GM23338 (cell line): ENCODE results near the gene PLEKHM2. TPM values are rescaled to one million over a fixed set of nuclear protein-coding genes. Genes with fewer than 3 reads are reported as not detected.

Experiments used
- ATAC-seq: fragments of 200-7000 bp; cut with Tn5 transposase; 3 replicates; pipeline ENCODE4 v1.9.1; 2020
- DNase-seq: peaks from one replicate; pipeline ENCODE4 v3.0.0-alpha.2; 2015; ENCODE audit warnings: low spot score
- H2AFZ ChIP-seq: fragments of 200-600 bp; sonication (generic); 2 replicates; pipeline ENCODE4 v1.8.0; 2016; ENCODE audit warnings: antibody characterized with exemption, mild to moderate bottlenecking, moderate library complexity
- H3F3A ChIP-seq: fragments of 200-600 bp; sonication (generic); replicated peaks from 2 replicates; pipeline ENCODE4 v1.8.0; 2017; ENCODE audit warnings: antibody characterized with exemption, mixed run types, low read depth
- H3K27ac ChIP-seq: fragments of 200-600 bp; sonication (generic); 2 replicates; pipeline ENCODE4 v1.6.1; 2016; ENCODE audit warnings: low read depth
- H3K27me3 ChIP-seq: fragments of 200-600 bp; sonication (generic); 2 replicates; pipeline ENCODE4 v1.8.0; 2016; ENCODE audit warnings: mild to moderate bottlenecking, mixed run types, moderate library complexity; ENCODE audit not compliant: insufficient read depth
- H3K36me3 ChIP-seq: fragments of 200-600 bp; sonication (generic); 2 replicates; pipeline ENCODE4 v1.8.0; 2016; ENCODE audit warnings: mild to moderate bottlenecking; ENCODE audit not compliant: insufficient read depth
- H3K4me1 ChIP-seq: fragments of 200-600 bp; sonication (generic); 2 replicates; pipeline ENCODE4 v1.8.0; 2016; ENCODE audit warnings: mild to moderate bottlenecking, moderate library complexity; ENCODE audit not compliant: insufficient read depth
- H3K4me2 ChIP-seq: fragments of 200-600 bp; sonication (generic); 2 replicates; pipeline ENCODE4 v1.7.1; 2017; ENCODE audit warnings: mixed run types
- H3K4me3 ChIP-seq: fragments of 200-600 bp; sonication (generic); 2 replicates; pipeline ENCODE4 v1.6.1; 2016; ENCODE audit warnings: mixed run types
- H3K79me2 ChIP-seq: fragments of 200-600 bp; sonication (generic); replicated peaks from 2 replicates; pipeline ENCODE4 v1.8.0; 2017; ENCODE audit warnings: mild to moderate bottlenecking; ENCODE audit not compliant: insufficient read depth
- H3K9me2 ChIP-seq: fragments of 200-600 bp; sonication (generic); 2 replicates; pipeline ENCODE4 v1.8.0; 2017; ENCODE audit not compliant: insufficient read depth
- H4K20me1 ChIP-seq: fragments of 200-600 bp; sonication (generic); replicated peaks from 2 replicates; pipeline ENCODE4 v1.8.0; 2017; ENCODE audit warnings: mild to moderate bottlenecking; ENCODE audit not compliant: insufficient read depth
- H3K27ac Mint-ChIP-seq: 2 replicates; pipeline ENCODE4 v1.8.0; 2020; ENCODE audit warnings: inconsistent platforms, mild to moderate bottlenecking, moderate library complexity, mixed read lengths
- H3K27me3 Mint-ChIP-seq: 3 replicates; pipeline ENCODE4 v1.8.0; 2022; ENCODE audit warnings: low read depth, mild to moderate bottlenecking, moderate library complexity, mixed read lengths, inconsistent platforms; ENCODE audit not compliant: insufficient read depth, poor library complexity
- H3K36me3 Mint-ChIP-seq: 3 replicates; pipeline ENCODE4 v1.8.0; 2021; ENCODE audit warnings: low read depth, mild to moderate bottlenecking, inconsistent platforms, moderate library complexity, mixed read lengths
- H3K4me1 Mint-ChIP-seq: 3 replicates; pipeline ENCODE4 v1.8.0; 2020; ENCODE audit warnings: mild to moderate bottlenecking, inconsistent platforms, mixed read lengths
- H3K4me3 Mint-ChIP-seq: 3 replicates; pipeline ENCODE4 v1.8.0; 2021; ENCODE audit warnings: moderate library complexity, mild to moderate bottlenecking, inconsistent platforms, mixed read lengths
- H3K9me3 Mint-ChIP-seq: 3 replicates; pipeline ENCODE4 v1.8.0; 2020; ENCODE audit warnings: moderate library complexity, mild to moderate bottlenecking, inconsistent platforms, mixed read lengths
- CREB1 ChIP-seq: fragments of 250-450 bp; sonication (Bioruptor Pico); IDR thresholded peaks from 2 replicates; pipeline ENCODE4 v1.5.0; 2020; ENCODE audit warnings: low read depth, mild to moderate bottlenecking, moderate library complexity
- EZH2 ChIP-seq: fragments of 200-600 bp; sonication (generic); IDR thresholded peaks from one replicate; pipeline ENCODE4 v1.8.0; 2017; ENCODE audit warnings: antibody characterized with exemption, mild to moderate bottlenecking, low read depth; ENCODE audit not compliant: unreplicated experiment
- EZH2phosphoT487 ChIP-seq: fragments of 200-600 bp; sonication (generic); IDR thresholded peaks from one replicate; pipeline ENCODE4 v1.8.1; 2018; ENCODE audit warnings: antibody characterized with exemption; ENCODE audit not compliant: unreplicated experiment
- NANOG ChIP-seq: IDR thresholded peaks from 2 replicates; pipeline ENCODE4 v1.6.1; 2016; ENCODE audit warnings: antibody characterized with exemption, borderline replicate concordance
- STAT1 ChIP-seq: IDR thresholded peaks from one replicate; pipeline ENCODE4 v1.6.1; 2016; ENCODE audit warnings: antibody characterized with exemption; ENCODE audit not compliant: unreplicated experiment
- ZNF114 ChIP-seq: fragments of 250-450 bp; sonication (Bioruptor Pico); IDR thresholded peaks from 2 replicates; pipeline ENCODE4 v1.5.0; 2020; ENCODE audit warnings: mild to moderate bottlenecking, moderate library complexity
- polyA plus RNA-seq: library from polyadenylated mRNA; unstranded; fragments of >200 nt; fragmentation: Nextera tagmentation; extraction: Ambion mirVana; gene quantifications from 2 replicates; pipeline ENCODE4 v1.2.1, GENCODE V29; 2016
- total RNA-seq: library from RNA; depleted of rRNA; stranded (reverse); fragments of >200 nt; shearing (Covaris generic); gene quantifications from 2 replicates; pipeline ENCODE4 v1.2.3, GENCODE V29; 2014
- TF ChIP-seq, protein P1 (sequence below): fragments of 250-450 bp; sonication (Bioruptor Pico); IDR thresholded peaks from 2 replicates; pipeline ENCODE4 v1.5.0; 2020; ENCODE audit warnings: mild to moderate bottlenecking, moderate library complexity
- TF ChIP-seq, protein P2 (sequence below), 2 experiments: fragments of 200-600 bp in 1 of 2; sonication (generic) in 1 of 2; conservative IDR thresholded peaks; 2 replicates each; pipeline versions ENCODE4 v1.5.1 to v1.6.1; 2016 to 2017; ENCODE audit warnings: antibody characterized with exemption in 2 of 2, low read depth in 2 of 2, mild to moderate bottlenecking in 2 of 2, moderate library complexity in 1 of 2
- TF ChIP-seq, protein P3 (sequence below): IDR thresholded peaks from 2 replicates; pipeline ENCODE4 v1.6.1; 2016; ENCODE audit warnings: antibody characterized with exemption

Gene PLEKHM2
- total and polyA plus RNA-seq, 2 experiments from 2014 or later = 11.2 to 40.0 TPM

DNA sequence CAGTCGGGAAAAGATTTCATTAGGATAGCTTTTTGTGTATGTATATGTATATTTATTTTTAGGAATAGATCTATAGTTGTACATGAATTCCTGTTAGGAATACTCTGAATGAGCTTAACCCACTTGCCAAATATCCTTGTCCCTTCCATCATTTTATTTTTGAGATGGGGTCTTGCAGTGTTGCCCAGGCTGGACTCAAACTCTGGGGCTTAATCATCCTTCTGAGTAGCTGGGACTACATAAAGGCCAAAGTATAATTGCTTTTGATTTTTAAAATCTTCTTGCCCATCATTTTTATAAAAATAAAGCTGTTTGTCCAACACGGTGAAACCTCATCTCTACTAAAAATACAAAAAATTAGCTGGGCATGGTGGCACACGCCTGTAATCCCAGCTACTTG, 20.2 kb upstream of the PLEKHM2 start (continued):
- TF ChIP-seq, protein P1, sequence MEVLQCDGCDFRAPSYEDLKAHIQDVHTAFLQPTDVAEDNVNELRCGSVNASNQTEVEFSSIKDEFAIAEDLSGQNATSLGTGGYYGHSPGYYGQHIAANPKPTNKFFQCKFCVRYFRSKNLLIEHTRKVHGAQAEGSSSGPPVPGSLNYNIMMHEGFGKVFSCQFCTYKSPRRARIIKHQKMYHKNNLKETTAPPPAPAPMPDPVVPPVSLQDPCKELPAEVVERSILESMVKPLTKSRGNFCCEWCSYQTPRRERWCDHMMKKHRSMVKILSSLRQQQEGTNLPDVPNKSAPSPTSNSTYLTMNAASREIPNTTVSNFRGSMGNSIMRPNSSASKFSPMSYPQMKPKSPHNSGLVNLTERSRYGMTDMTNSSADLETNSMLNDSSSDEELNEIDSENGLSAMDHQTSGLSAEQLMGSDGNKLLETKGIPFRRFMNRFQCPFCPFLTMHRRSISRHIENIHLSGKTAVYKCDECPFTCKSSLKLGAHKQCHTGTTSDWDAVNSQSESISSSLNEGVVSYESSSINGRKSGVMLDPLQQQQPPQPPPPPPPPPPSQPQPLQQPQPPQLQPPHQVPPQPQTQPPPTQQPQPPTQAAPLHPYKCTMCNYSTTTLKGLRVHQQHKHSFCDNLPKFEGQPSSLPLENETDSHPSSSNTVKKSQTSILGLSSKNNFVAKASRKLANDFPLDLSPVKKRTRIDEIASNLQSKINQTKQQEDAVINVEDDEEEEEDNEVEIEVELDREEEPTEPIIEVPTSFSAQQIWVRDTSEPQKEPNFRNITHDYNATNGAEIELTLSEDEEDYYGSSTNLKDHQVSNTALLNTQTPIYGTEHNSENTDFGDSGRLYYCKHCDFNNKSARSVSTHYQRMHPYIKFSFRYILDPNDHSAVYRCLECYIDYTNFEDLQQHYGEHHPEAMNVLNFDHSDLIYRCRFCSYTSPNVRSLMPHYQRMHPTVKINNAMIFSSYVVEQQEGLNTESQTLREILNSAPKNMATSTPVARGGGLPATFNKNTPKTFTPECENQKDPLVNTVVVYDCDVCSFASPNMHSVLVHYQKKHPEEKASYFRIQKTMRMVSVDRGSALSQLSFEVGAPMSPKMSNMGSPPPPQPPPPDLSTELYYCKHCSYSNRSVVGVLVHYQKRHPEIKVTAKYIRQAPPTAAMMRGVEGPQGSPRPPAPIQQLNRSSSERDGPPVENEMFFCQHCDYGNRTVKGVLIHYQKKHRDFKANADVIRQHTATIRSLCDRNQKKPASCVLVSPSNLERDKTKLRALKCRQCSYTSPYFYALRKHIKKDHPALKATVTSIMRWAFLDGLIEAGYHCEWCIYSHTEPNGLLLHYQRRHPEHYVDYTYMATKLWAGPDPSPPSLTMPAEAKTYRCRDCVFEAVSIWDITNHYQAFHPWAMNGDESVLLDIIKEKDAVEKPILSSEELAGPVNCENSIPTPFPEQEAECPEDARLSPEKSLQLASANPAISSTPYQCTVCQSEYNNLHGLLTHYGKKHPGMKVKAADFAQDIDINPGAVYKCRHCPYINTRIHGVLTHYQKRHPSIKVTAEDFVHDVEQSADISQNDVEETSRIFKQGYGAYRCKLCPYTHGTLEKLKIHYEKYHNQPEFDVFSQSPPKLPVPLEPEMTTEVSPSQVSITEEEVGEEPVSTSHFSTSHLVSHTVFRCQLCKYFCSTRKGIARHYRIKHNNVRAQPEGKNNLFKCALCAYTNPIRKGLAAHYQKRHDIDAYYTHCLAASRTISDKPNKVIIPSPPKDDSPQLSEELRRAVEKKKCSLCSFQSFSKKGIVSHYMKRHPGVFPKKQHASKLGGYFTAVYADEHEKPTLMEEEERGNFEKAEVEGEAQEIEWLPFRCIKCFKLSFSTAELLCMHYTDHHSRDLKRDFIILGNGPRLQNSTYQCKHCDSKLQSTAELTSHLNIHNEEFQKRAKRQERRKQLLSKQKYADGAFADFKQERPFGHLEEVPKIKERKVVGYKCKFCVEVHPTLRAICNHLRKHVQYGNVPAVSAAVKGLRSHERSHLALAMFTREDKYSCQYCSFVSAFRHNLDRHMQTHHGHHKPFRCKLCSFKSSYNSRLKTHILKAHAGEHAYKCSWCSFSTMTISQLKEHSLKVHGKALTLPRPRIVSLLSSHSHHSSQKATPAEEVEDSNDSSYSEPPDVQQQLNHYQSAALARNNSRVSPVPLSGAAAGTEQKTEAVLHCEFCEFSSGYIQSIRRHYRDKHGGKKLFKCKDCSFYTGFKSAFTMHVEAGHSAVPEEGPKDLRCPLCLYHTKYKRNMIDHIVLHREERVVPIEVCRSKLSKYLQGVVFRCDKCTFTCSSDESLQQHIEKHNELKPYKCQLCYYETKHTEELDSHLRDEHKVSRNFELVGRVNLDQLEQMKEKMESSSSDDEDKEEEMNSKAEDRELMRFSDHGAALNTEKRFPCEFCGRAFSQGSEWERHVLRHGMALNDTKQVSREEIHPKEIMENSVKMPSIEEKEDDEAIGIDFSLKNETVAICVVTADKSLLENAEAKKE (CRISPR knock-in tag) = no peak
- TF ChIP-seq NANOG = no peak
- TF ChIP-seq EZH2 = no peak

DNA sequence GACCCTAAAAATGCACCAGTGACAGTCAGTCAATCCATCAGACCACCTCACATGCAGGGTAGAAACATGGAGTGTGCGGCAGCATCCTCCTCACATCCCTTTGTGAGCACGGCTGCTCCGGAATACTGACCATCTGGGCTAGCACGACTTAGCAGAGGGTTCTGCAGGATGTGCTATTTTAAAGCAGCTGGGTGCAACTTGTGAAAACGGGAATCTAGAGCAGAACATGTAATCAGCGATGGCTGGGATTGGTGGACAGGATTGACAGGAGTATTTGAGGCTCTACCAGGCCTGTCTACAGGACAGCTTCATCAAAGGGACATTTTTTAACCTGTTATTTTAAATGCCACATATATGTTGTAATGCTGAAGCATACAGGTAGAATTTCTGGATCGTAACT, 16.8 kb upstream of the PLEKHM2 start:
- Histone ChIP-seq H4K20me1 (peaks cover 10% of the 10 kb centered on the region), H3K9me2 (0 out of 2 replicates have a peak, but pooled peaks cover 2% of the 10 kb centered on the region), H2AFZ (no peak overlapping the region), H3K4me1 (peaks cover 9% of the 10 kb centered on the region; the same call in 1 of the 2 replicates), H3K36me3 (0 out of 2 replicates have a peak, but pooled peaks cover 5% of the 10 kb centered on the region), H3K4me2 (no peak overlapping the region), H3K79me2 (0 out of 2 replicates have a peak, but pooled peaks cover 5% of the 10 kb centered on the region), H3K4me3 (no peak overlapping the region), H3F3A (no peaks in the 10 kb centered on the region), H3K27ac (no peak overlapping the region), H3K27me3 (no peaks in the 10 kb centered on the region)
- Mint-ChIP-seq H3K27ac (no peak overlapping the region), H3K36me3 (no peaks in the 10 kb centered on the region), H3K27me3 (peaks cover 8% of the 10 kb centered on the region), H3K9me3 (no peaks in the 10 kb centered on the region), H3K4me3 (no peak overlapping the region), H3K4me1 (peaks cover 34% of the 10 kb centered on the region)
- DNase-seq = no peak
- no peak for ATAC-seq
- TF ChIP-seq CREB1 = no peak
- TF ChIP-seq NANOG = no peak
- no peak for TF ChIP-seq EZH2phosphoT487
- TF ChIP-seq STAT1 = no peak
- no peak for TF ChIP-seq ZNF114 (CRISPR knock-in tag)
- TF ChIP-seq, protein P2, sequence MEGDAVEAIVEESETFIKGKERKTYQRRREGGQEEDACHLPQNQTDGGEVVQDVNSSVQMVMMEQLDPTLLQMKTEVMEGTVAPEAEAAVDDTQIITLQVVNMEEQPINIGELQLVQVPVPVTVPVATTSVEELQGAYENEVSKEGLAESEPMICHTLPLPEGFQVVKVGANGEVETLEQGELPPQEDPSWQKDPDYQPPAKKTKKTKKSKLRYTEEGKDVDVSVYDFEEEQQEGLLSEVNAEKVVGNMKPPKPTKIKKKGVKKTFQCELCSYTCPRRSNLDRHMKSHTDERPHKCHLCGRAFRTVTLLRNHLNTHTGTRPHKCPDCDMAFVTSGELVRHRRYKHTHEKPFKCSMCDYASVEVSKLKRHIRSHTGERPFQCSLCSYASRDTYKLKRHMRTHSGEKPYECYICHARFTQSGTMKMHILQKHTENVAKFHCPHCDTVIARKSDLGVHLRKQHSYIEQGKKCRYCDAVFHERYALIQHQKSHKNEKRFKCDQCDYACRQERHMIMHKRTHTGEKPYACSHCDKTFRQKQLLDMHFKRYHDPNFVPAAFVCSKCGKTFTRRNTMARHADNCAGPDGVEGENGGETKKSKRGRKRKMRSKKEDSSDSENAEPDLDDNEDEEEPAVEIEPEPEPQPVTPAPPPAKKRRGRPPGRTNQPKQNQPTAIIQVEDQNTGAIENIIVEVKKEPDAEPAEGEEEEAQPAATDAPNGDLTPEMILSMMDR (conservative IDR thresholded peaks at IDR 0.05; ENCODE audit: low read depth in 2 of 2) = no peak
- TF ChIP-seq, protein P3, sequence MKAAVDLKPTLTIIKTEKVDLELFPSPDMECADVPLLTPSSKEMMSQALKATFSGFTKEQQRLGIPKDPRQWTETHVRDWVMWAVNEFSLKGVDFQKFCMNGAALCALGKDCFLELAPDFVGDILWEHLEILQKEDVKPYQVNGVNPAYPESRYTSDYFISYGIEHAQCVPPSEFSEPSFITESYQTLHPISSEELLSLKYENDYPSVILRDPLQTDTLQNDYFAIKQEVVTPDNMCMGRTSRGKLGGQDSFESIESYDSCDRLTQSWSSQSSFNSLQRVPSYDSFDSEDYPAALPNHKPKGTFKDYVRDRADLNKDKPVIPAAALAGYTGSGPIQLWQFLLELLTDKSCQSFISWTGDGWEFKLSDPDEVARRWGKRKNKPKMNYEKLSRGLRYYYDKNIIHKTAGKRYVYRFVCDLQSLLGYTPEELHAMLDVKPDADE = no peak
